ENCODE measurements around the gene DDX24. TPM values are rescaled to one million over a fixed set of nuclear protein-coding genes. Genes with fewer than 3 reads are reported as not detected.
A peak's percentile ranks its signal among the peaks of the same experiment; 100 is the strongest.

DDX24 gene
- total RNA-seq, 3 donors from 2014 or later = 287 to 321 (median 319) TPM

- H3K4me3 Mint-ChIP-seq = no peak overlapping the region
- H3K4me1 Mint-ChIP-seq (ENCODE audit: low read depth) = no peaks in the 10 kb centered on the region
- no peak for DNase-seq
- no peak for ATAC-seq
- H3K27me3 Mint-ChIP-seq (ENCODE audit: low read depth) = no peaks in the 10 kb centered on the region
- H3K9me3 Mint-ChIP-seq = no peaks in the 10 kb centered on the region
- H3K36me3 Mint-ChIP-seq (ENCODE audit: insufficient read depth) = no peaks in the 10 kb centered on the region
Observed at GRCh38 chr14:94104731-94105130, 23.7 kb upstream of the DDX24 start.

GRCh38 chr14:94103554-94104150 is 22.6 kb upstream of the DDX24 start:
- no peak for DNase-seq

DNA sequence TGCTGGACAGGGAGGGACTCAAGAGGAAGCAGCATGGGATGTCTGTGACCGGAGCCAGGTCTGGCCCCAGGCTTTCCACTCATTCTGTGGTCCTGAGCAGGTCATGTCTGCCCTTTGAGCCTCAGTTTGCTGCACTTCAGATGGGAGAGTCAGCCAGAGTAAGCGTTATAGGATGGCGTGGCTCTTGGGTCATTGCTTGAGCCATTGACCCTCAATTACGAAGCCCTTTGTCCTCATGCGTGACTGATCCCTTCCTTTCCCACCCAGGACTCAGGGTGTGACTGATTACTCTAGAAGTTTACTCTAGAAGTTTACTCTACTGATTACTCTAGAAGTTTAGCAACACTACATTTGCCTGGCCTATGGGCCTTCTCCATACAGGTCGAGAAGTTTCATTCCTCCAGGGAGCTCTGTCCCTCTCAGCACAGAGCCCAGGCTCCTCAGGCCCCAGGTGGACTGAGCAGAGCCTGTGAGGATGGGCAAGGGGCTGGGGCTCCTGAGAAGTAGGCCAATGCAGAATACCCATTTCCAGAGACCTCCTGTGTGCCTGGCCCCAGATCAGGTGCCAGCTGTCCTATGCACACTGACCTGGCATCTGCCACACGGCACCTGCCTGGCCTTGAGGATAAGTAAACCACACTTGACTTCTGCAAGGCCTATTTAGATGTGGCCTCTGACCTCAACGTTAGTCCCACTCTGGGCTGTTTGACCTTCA is 21.9 kb upstream of the DDX24 start:
- ATAC-seq = no peak
- Mint-ChIP-seq H3K27me3 (ENCODE audit: low read depth) (no peaks in the 10 kb centered on the region), H3K4me3 (no peak overlapping the region), H3K36me3 (ENCODE audit: insufficient read depth) (peaks cover 2% of the 10 kb centered on the region), H3K9me3 (no peaks in the 10 kb centered on the region), H3K4me1 (ENCODE audit: low read depth) (no peaks in the 10 kb centered on the region)
- no peak for DNase-seq

More at GRCh38 chr14:94103554-94104150, 22.6 kb upstream of the DDX24 start:
- no peak for ATAC-seq
- Mint-ChIP-seq H3K36me3 (ENCODE audit: insufficient read depth) (peaks cover 2% of the 10 kb centered on the region), H3K4me3 (no peak overlapping the region), H3K27me3 (ENCODE audit: low read depth) (no peaks in the 10 kb centered on the region), H3K9me3 (no peaks in the 10 kb centered on the region), H3K4me1 (ENCODE audit: low read depth) (no peaks in the 10 kb centered on the region)

- Mint-ChIP-seq H3K4me3 (no peak overlapping the region), H3K27me3 (ENCODE audit: low read depth) (no peaks in the 10 kb centered on the region), H3K4me1 (ENCODE audit: low read depth) (no peaks in the 10 kb centered on the region), H3K9me3 (no peaks in the 10 kb centered on the region), H3K36me3 (ENCODE audit: insufficient read depth) (peaks cover 2% of the 10 kb centered on the region)
- no peak for ATAC-seq
- no peak for DNase-seq
Observed at GRCh38 chr14:94101748-94102147, 20.7 kb upstream of the DDX24 start.

GRCh38 chr14:94100847-94101246 is 19.8 kb upstream of the DDX24 start:
- Mint-ChIP-seq H3K4me1 (ENCODE audit: low read depth) (no peaks in the 10 kb centered on the region), H3K27me3 (ENCODE audit: low read depth) (no peaks in the 10 kb centered on the region), H3K36me3 (ENCODE audit: insufficient read depth) (peaks cover 2% of the 10 kb centered on the region), H3K9me3 (no peaks in the 10 kb centered on the region), H3K4me3 (no peak overlapping the region)
- DNase-seq (no peak), ATAC-seq (no peak)

GRCh38 chr14:94099006-94099405 is 18.0 kb upstream of the DDX24 start:
- Mint-ChIP-seq H3K9me3 (no peaks in the 10 kb centered on the region), H3K27me3 (ENCODE audit: low read depth) (no peaks in the 10 kb centered on the region), H3K4me1 (ENCODE audit: low read depth) (no peaks in the 10 kb centered on the region), H3K4me3 (no peak overlapping the region), H3K36me3 (ENCODE audit: insufficient read depth) (peaks cover 2% of the 10 kb centered on the region)
- DNase-seq (no peak), ATAC-seq (no peak)

GRCh38 chr14:94098326-94098992 is 17.5 kb upstream of the DDX24 start:
- Mint-ChIP-seq H3K27me3 (ENCODE audit: low read depth) (no peaks in the 10 kb centered on the region), H3K9me3 (no peaks in the 10 kb centered on the region), H3K4me1 (ENCODE audit: low read depth) (no peaks in the 10 kb centered on the region), H3K36me3 (ENCODE audit: insufficient read depth) (peaks cover 2% of the 10 kb centered on the region), H3K4me3 (no peak overlapping the region)
- ATAC-seq (no peak), DNase-seq (no peak)

- Mint-ChIP-seq H3K4me1 (ENCODE audit: low read depth) (no peaks in the 10 kb centered on the region), H3K4me3 (no peak overlapping the region), H3K9me3 (no peaks in the 10 kb centered on the region), H3K36me3 (ENCODE audit: insufficient read depth) (peaks cover 2% of the 10 kb centered on the region), H3K27me3 (ENCODE audit: low read depth) (no peaks in the 10 kb centered on the region)
- no peak for ATAC-seq
- DNase-seq = no peak
Observed at GRCh38 chr14:94097091-94097490, 16.1 kb upstream of the DDX24 start.

GRCh38 chr14:94093418-94093817 is 12.4 kb upstream of the DDX24 start:
- Mint-ChIP-seq H3K36me3 (ENCODE audit: insufficient read depth) (no peaks in the 10 kb centered on the region), H3K9me3 (no peaks in the 10 kb centered on the region), H3K4me1 (ENCODE audit: low read depth) (no peaks in the 10 kb centered on the region), H3K4me3 (no peak overlapping the region), H3K27me3 (ENCODE audit: low read depth) (no peaks in the 10 kb centered on the region)
- DNase-seq = no peak
- no peak for ATAC-seq

DNA sequence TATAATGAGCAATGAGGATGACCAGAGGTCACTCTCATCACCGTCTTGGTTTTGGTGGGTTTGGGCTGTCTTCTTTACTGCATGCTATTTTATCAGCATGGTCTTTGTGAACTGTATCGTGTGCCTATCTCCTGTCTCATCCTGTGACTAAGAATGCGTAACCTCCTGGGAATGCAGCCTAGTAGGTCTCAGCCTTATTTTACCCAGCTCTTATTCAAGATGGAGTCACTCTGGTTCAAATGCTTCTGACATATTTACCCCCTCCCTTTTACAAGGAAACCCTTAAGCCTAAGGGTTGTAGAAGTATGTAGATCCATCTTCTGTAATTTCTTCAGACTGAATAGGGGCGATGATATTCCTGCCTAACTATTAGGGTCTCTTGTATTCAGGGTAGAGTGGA is 8.5 kb upstream of the DDX24 start:
- DNase-seq = no peak
- ATAC-seq = no peak
- H3K4me1 Mint-ChIP-seq (ENCODE audit: low read depth) = no peaks in the 10 kb centered on the region
- no peaks in the 10 kb centered on the region for H3K27me3 Mint-ChIP-seq (ENCODE audit: low read depth)
- H3K9me3 Mint-ChIP-seq = no peaks in the 10 kb centered on the region
- H3K36me3 Mint-ChIP-seq (ENCODE audit: insufficient read depth) = peaks cover 2% of the 10 kb centered on the region
- H3K4me3 Mint-ChIP-seq = no peak overlapping the region

DNA sequence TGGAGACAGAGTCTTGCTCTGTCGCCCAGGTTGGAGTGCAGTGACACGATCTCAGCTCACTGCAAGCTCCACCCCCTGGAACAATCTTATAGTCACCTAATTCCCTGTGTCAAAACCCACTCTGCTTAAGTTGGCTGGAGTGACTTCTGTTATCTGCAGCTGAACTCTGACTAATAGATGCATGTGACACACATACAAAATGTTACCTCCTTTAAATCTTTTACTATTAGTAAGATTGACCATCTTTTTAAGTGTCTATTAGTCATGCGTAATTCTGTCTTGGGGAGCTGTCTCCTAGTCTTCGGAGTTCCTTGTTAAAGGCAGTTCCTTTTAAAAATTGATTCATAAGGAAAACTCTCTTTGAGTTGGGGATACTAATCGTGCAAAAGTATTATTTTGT is 7.5 kb upstream of the DDX24 start:
- ATAC-seq = no peak
- Mint-ChIP-seq H3K4me1 (ENCODE audit: low read depth) (no peaks in the 10 kb centered on the region), H3K4me3 (no peak overlapping the region), H3K9me3 (no peaks in the 10 kb centered on the region), H3K36me3 (ENCODE audit: insufficient read depth) (peaks cover 2% of the 10 kb centered on the region), H3K27me3 (ENCODE audit: low read depth) (no peaks in the 10 kb centered on the region)
- no peak for DNase-seq

GRCh38 chr14:94087891-94088290 is 6.9 kb upstream of the DDX24 start:
- DNase-seq (no peak), ATAC-seq (no peak)
- H3K27me3 Mint-ChIP-seq (ENCODE audit: low read depth) = no peaks in the 10 kb centered on the region
- H3K4me3 Mint-ChIP-seq = no peak overlapping the region
- no peaks in the 10 kb centered on the region for H3K4me1 Mint-ChIP-seq (ENCODE audit: low read depth)
- no peaks in the 10 kb centered on the region for H3K9me3 Mint-ChIP-seq
- H3K36me3 Mint-ChIP-seq (ENCODE audit: insufficient read depth) = peaks cover 2% of the 10 kb centered on the region

- H3K4me3 Mint-ChIP-seq = peak overlapping the region; percentile 100
- peaks cover 39% of the 10 kb centered on the region for H3K4me1 Mint-ChIP-seq (ENCODE audit: low read depth)
- peaks cover 33% of the 10 kb centered on the region for H3K36me3 Mint-ChIP-seq (ENCODE audit: insufficient read depth)
Observed at GRCh38 chr14:94081386-94081820, 401 bp upstream of the DDX24 start.

GRCh38 chr14:94079891-94080620 is 946 bp downstream of the DDX24 start:
- Mint-ChIP-seq H3K4me1 (ENCODE audit: low read depth) (peaks cover 50% of the 10 kb centered on the region), H3K9me3 (peaks cover 7% of the 10 kb centered on the region), H3K27me3 (ENCODE audit: low read depth) (no peaks in the 10 kb centered on the region), H3K4me3 (peak overlapping the region; percentile 100), H3K36me3 (ENCODE audit: insufficient read depth) (peaks cover 38% of the 10 kb centered on the region)
- DNase-seq = no peak
- no peak for ATAC-seq

More at GRCh38 chr14:94081386-94081820, 401 bp upstream of the DDX24 start:
- DNase-seq (no peak), ATAC-seq (peak; percentile 19 to 35)
- no peaks in the 10 kb centered on the region for H3K27me3 Mint-ChIP-seq (ENCODE audit: low read depth)
- no peaks in the 10 kb centered on the region for H3K9me3 Mint-ChIP-seq
